GM19467 (cell line): ENCODE measurements around the gene FXYD4.
"Not testable (repeated sequence)": the region's sequence is repeated elsewhere in the genome, so short reads cannot be mapped to it uniquely, and the experiment has no call there.

Experiments
- ATAC-seq: cut with Tn5 transposase; IDR thresholded peaks from one replicate; pipeline ENCODE4 v1.9.1; 2021; ENCODE audit warnings: mild to moderate bottlenecking, moderate library complexity; ENCODE audit not compliant: unreplicated experiment

The FXYD4 gene

GRCh38 chr10:43371418-43371817 is at the start of gene FXYD4:
Gene FXYD4 (plus strand): TSS chr10:43371636. CDS start chr10:43373747, 2,111 bp downstream.
- ATAC-seq, result no peak

- ATAC-seq, result no peak
Measured at GRCh38 chr10:43322331-43322730, 49.1 kb upstream of the FXYD4 start.

- peak; percentile 67 for ATAC-seq
Measured at GRCh38 chr10:43322769-43323168, 48.7 kb upstream of the FXYD4 start.

DNA sequence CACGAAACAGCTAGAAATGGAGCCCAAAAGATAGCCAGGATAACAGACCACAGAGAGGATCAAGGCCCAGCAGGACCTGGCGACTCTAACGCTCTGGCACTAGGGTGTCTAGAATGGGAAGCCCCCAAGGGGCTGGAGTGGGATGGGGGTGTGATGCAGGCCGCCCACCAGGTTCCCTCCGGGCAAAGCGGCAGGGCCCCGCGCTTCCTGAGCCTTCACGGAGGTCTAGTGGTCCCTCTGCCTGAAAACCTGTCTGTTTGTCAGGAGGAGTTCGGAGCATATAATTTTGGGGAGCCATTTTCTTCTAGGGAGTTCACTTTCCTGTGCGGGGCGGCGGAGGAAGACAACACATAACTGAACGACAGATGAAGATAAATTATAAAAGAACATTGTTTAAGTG is 48.2 kb upstream of the FXYD4 start:
- no peak for ATAC-seq

DNA sequence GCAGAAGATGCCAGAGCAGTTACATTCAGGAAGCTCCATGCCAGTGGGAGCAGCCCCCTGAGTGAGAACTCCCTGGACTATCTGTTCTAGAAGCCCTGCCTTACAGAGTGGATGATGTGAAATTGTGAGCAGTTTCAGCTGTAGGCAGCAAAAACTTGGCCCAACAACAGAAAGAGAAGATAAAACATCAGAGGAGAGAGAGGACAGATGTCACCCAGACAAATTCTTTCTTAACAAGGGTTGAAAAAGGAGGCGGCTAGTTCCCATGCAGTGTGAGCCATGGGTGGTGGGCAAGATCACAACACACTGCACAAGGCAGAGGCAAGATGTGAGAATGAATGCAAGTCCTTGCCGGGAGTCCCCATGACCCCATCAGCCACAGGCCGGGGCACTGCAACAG is 46.6 kb upstream of the FXYD4 start:
- no peak for ATAC-seq

DNA sequence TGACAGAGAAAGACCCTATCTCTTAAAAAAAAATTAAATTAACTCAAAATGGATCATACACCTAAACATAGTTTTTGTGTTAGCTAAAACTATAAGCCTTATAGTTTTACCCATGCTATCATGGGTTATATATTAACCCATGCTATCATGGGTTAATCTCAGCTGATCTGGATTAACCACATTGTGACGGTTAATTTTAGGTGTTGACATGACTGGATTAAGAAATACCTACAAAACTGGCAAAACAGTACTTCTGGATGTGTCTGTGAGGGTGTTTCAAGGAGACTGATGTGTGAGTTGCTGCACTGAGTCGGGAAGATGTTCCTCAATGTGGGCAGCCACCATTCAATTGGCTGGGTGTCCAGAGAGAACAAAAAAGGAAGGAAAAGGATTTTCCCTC is 44.3 kb upstream of the FXYD4 start:
- ATAC-seq, result no peak

GRCh38 chr10:43327986-43328385 is 43.5 kb upstream of the FXYD4 start:
- ATAC-seq, result no peak

GRCh38 chr10:43328810-43329209 is 42.6 kb upstream of the FXYD4 start:
- ATAC-seq, result not testable (repeated sequence)

- ATAC-seq, result not testable (repeated sequence)
Measured at GRCh38 chr10:43329246-43329885, 42.1 kb upstream of the FXYD4 start.

DNA sequence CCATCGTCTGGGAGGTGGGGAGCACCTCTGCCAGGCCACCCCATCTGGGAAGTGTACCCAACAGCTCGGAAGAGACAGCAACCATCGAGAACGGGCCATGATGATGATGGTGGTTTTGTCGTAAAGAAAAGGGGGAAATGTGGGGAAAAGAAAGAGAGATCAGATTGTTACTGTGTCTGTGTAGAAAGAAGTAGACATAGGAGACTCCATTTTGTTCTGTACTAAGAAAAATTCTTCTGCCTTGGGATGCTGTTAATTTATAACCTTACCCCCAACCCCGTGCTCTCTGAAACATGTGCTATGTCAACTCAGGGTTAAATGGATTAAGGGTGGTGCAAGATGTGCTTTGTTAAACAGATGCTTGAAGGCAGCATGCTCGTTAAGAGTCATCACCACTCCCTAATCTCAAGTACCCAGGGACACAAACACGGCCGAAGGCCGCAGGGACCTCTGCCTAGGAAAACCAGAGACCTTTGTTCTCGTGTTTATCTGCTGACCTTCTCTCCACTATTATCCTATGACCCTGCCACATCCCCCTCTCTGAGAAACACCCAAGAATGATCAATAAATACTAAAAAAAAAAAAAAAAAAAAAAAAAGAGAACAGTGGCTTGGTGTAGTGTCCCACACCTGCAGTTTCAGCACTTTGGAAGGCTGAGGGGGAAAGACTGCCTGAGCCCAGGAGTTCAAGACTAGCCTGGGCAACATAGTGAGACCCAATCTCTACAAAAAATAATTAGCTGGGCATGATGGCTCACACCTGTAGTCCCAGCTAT is 41.2 kb upstream of the FXYD4 start:
- ATAC-seq, result not testable (repeated sequence)

DNA sequence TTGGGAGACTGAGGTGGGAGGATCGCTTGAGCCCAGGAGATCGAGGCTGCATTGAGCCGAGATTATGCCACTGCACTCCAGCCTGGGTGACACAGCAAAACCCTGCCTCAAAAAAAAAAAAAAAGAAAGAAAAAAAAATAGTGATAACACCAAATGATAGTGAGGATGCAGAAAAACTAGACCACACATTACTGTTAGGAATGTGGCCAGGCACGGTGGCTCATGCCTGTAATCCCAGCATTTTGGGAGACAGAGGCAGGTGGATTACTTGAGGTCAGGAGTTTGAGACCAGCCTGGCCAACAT is 40.7 kb upstream of the FXYD4 start:
- ATAC-seq, result not testable (repeated sequence)

DNA sequence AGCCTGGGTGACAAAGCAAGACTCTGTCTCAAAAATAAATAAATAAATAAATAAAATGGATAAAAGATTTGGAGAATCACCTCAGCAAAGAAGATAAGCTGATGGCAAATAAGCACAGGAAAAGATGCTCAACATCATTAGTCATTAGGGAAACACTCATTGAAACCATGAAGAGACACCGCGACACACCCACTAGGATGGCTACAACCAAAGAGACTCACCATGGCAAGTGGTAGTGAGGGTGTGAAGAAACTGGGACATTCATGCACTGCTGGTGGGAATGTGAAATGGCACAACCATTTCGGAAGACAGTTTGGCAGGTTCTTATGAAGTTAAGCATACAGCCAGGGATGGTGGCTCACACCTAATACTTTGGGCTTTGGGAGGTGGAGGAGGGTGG is 37.8 kb upstream of the FXYD4 start:
- ATAC-seq, result no peak

- no peak for ATAC-seq
Measured at GRCh38 chr10:43336061-43336460, 35.4 kb upstream of the FXYD4 start.

DNA sequence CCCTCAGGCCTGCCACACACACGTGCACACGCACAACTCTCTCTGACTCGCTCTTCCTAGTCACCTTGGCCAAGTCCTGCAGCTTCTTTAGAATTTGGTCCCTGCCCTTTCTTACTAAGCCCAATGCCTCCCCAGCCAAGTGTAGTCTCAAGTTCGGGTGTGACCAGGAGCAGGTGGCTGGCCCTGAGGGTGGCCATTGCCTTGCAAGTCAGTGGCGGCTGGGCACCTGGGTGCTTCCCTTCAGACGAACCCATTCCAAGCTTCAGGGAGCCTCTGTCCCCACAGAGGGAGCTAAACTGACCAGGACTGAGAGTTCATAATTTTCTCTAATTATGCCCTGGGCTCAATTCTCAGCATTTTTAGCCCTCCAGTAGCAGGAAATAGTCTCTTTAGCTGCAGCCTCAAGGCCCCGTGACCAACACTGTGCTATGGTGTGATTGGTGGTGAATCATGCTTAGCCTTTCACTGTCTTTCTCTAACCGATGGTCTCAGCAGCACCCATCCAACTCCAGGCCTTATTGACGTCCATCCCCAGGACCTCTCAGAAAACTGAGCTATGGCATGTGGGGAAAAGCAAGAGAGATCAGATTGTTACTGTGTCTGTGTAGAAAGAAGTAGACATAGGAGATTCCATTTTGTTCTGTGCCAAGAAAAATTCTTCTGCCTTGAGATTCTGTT is 34.7 kb upstream of the FXYD4 start:
- ATAC-seq, result no peak

DNA sequence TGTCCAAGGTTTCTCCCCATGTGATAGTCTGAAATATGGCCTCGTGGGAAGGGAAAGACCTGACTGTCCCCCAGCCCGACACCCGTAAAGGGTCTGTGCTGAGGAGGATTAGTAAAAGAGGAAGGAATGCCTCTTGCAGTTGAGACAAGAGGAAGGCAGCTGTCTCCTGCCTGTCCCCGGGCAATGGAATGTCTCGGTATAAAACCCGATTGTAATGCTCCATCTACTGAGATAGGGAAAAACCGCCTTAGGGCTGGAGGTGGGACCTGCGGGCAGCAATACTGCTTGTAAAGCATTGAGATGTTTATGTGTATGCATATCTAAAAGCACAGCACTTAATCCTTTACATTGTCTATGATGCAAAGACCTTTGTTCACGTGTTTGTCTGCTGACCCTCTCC is 33.9 kb upstream of the FXYD4 start:
- ATAC-seq, result not testable (repeated sequence)

DNA sequence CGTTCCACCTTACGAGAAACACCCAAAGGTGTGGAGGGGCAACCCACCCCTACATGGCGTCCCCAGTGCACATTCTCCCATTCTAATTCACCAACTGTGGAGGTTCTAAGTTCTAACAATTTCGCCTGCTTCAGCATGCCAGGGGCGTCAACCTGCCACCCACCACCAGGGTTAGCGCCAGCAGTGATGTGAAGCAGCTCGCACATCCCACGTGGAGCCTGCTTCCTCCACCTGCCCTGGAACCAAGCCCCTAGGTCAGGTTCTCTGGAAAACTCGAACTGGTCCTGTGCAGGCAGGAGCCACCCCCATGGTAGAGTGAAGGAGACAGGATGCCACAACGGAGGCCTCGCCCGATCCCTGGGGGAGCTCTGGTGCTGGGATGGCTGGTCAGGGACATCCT is 33.3 kb upstream of the FXYD4 start:
- ATAC-seq, result no peak

DNA sequence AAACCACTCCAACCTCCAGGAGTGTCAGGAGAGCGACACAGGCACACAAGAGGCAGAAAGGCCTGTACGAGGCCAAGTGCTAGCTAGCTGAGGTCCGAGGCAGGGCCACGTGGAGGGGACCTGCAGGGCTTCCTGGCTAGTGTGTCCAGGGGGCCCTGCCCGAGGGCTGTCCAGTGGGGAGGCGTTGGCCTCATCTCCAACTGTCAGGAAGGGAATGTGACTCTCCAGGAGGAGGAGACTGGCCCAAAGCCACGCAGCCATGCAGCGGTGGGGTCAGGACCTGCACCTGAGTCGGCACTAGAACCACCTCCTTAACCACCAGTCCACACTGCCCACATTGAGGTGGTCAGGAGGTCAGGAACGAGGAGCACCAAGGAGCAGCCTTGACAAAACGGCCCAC is 32.3 kb upstream of the FXYD4 start:
- ATAC-seq, result no peak

DNA sequence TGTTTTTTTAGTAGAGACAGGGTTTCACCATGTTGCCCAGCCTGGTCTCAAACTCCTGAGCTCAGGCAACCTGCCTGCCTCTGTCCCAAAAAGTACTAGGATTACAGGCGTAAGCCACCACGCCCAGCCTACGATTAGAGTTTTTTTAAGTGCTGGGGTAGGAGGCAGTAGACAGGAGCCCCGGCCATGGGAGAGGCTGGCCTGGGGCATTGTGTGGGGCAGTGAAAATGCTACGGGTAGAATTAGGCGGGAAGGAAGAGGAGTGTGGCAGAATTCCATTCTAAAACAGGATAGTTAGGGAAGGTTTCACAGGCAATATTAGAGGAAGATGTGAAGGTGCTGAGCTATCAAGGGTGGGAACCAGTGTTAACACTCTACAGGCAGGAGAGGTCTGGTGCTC is 31.3 kb upstream of the FXYD4 start:
- no peak for ATAC-seq

GRCh38 chr10:43340619-43341018 is 30.8 kb upstream of the FXYD4 start:
- ATAC-seq, result no peak

GRCh38 chr10:43341450-43341849 is 30.0 kb upstream of the FXYD4 start:
- ATAC-seq, result no peak

- no peak for ATAC-seq
Measured at GRCh38 chr10:43342279-43343125, 28.9 kb upstream of the FXYD4 start.
